GM12878 (cell line): ENCODE data around the gene PTPN18. TPM values are rescaled to one million over a fixed set of nuclear protein-coding genes. Genes with fewer than 3 reads are reported as not detected.

Experiments used
- BHLHE40 ChIP-seq, 2 experiments: fragments of 450-650 bp in 1 of 2; IDR thresholded peaks; 2 replicates each; pipeline ENCODE4 v1.6.1; 2011 to 2017; ENCODE audit warnings: low read depth in 2 of 2, borderline replicate concordance in 1 of 2, improper control_type of control experiment in 1 of 2, low read length in 1 of 2, mild to moderate bottlenecking in 1 of 2
- CEBPB ChIP-seq, 2 experiments: fragments of 150-350 bp in 1 of 2; IDR thresholded peaks; 2 replicates each; pipeline ENCODE4 v1.6.1; 2012 to 2014; ENCODE audit warnings: low read depth in 2 of 2, low read length in 2 of 2, borderline replicate concordance in 1 of 2, inconsistent platforms in 1 of 2
- E2F8 ChIP-seq: fragments of 450-650 bp; IDR thresholded peaks from 2 replicates; pipeline ENCODE4 v1.6.1; 2018; ENCODE audit warnings: mild to moderate bottlenecking, low read depth, moderate library complexity; ENCODE audit not compliant: partially characterized antibody
- GATAD2B ChIP-seq: fragments of 450-650 bp; conservative IDR thresholded peaks from 2 replicates; pipeline ENCODE4 v1.6.1; 2017; ENCODE audit warnings: low read depth, mild to moderate bottlenecking, moderate library complexity
- MYC ChIP-seq: IDR thresholded peaks from 2 replicates; pipeline ENCODE4 v1.6.1; 2011; ENCODE audit warnings: mild to moderate bottlenecking, low read length, moderate library complexity, inconsistent platforms; ENCODE audit not compliant: insufficient read depth, insufficient replicate concordance, insufficient read length, severe bottlenecking
- NR2C2 ChIP-seq: IDR thresholded peaks from 2 replicates; pipeline ENCODE4 v1.6.1; 2011; ENCODE audit warnings: borderline replicate concordance, low read depth; ENCODE audit not compliant: control insufficient read depth, insufficient read length
- RFX5 ChIP-seq: IDR thresholded peaks from 2 replicates; pipeline ENCODE4 v1.6.1; 2011; ENCODE audit warnings: low read depth, low read length, improper control_type of control experiment
- SREBF2 ChIP-seq: IDR thresholded peaks from 2 replicates; pipeline ENCODE4 v1.6.1; 2012; ENCODE audit warnings: mild to moderate bottlenecking, low read length
- SUPT20H ChIP-seq: IDR thresholded peaks from 2 replicates; pipeline ENCODE4 v1.6.1; 2011; ENCODE audit warnings: low read depth, mild to moderate bottlenecking, low read length, moderate library complexity, borderline replicate concordance; ENCODE audit not compliant: control insufficient read depth
- TCF3 ChIP-seq: IDR thresholded peaks from 2 replicates; pipeline ENCODE4 v1.6.1; 2012; ENCODE audit warnings: low read depth, mild to moderate bottlenecking, low read length, borderline replicate concordance; ENCODE audit not compliant: insufficient read depth
- YBX1 ChIP-seq: fragments of 450-650 bp; IDR thresholded peaks from 2 replicates; pipeline ENCODE4 v1.6.1; 2016; ENCODE audit warnings: antibody characterized with exemption
- polyA plus RNA-seq, 11 experiments: library from polyadenylated mRNA; depleted of rRNA in 4 of 11; unstranded in 6 of 11; stranded (reverse) in 5 of 11; fragments of >200 nt; fragmentation: Nextera tagmentation in 4 of 11; fragmentation: Illumina TruSeq in 1 of 11; extraction: Ambion mirVana in 4 of 11; extraction: Trizol in 1 of 11; gene quantifications; 1 replicate in 1 of 11; 2 replicates in 10 of 11; pipeline versions ENCODE4 v1.2.1 to v1.2.3, GENCODE V29; 2011 to 2016; ENCODE audit warnings: inconsistent platforms in 2 of 11, missing spikeins in 2 of 11, low read depth in 1 of 11
- total RNA-seq, 4 experiments: library from RNA; depleted of rRNA in 3 of 4; stranded (reverse); fragments of >200 nt in 3 of 4; fragmentation: Illumina TruSeq in 1 of 4; extraction: Trizol in 1 of 4; gene quantifications; 2 replicates each; pipeline versions ENCODE4 v1.2.1 to v1.2.3, GENCODE V29; 2013 to 2021
- TF ChIP-seq, protein P1 (sequence below): fragments of 450-650 bp; conservative IDR thresholded peaks from 2 replicates; pipeline ENCODE4 v1.6.1; 2017; ENCODE audit warnings: mild to moderate bottlenecking, moderate library complexity
- TF ChIP-seq, protein P2 (sequence below): fragments of 450-650 bp; IDR thresholded peaks from 2 replicates; pipeline ENCODE4 v1.6.1; 2017; ENCODE audit warnings: mild to moderate bottlenecking, moderate library complexity
- TF ChIP-seq, protein P3 (sequence below): fragments of 450-650 bp; formaldehyde crosslinking; IDR thresholded peaks from 2 replicates; pipeline ENCODE4 v1.5.0; 2022; ENCODE audit warnings: mild to moderate bottlenecking, missing genetic modification characterization

PTPN18 gene
- total and polyA plus RNA-seq, 10 of the 15 experiments (the other 5 are each of a cell fraction or from before 2014, with no cell fraction given): 14.8 to 89.9 (median 43.4) TPM

DNA sequence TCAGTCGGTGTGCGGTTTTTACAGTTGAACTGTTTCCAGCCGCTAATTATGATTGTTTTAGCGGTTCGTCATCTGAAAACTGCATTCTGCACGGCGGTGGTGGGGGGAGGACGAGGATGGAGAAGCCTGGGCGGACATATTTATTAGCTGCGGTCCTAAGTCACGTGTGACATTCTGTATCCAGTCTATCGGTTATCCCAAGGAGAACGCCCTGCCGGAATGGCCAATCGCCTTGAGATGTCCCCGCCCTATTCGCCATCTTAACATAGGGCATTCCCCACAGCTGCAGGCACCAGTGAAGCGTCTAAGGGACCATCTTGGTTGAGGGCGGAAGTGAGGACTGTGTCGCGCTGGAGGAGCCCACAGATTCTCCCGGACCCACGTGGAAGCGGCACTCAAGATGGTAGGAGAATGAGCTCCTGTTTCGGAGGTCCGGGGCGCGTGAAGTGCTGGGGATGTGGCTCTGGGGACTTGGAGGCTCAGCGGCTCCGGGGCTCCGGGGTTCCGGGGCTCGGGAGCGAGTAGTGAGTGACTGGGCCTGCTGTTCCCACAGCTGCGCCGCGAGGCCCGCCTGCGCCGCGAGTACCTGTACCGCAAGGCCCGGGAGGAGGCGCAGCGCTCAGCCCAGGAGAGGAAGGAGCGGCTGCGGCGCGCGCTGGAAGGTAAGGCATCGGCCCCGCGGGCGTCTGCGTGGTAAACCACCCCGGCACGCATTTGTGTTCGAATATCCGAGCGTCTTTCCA is 13.2 kb upstream of the PTPN18 start, which contains the start of gene IMP4 (continued):
- no peak for TF ChIP-seq E2F8
- TF ChIP-seq, protein P1, sequence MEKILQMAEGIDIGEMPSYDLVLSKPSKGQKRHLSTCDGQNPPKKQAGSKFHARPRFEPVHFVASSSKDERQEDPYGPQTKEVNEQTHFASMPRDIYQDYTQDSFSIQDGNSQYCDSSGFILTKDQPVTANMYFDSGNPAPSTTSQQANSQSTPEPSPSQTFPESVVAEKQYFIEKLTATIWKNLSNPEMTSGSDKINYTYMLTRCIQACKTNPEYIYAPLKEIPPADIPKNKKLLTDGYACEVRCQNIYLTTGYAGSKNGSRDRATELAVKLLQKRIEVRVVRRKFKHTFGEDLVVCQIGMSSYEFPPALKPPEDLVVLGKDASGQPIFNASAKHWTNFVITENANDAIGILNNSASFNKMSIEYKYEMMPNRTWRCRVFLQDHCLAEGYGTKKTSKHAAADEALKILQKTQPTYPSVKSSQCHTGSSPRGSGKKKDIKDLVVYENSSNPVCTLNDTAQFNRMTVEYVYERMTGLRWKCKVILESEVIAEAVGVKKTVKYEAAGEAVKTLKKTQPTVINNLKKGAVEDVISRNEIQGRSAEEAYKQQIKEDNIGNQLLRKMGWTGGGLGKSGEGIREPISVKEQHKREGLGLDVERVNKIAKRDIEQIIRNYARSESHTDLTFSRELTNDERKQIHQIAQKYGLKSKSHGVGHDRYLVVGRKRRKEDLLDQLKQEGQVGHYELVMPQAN: peak; percentile 98
- no peak for TF ChIP-seq CEBPB (IDR thresholded peaks at IDR 0.05; ENCODE audit: borderline replicate concordance in 1 of 2, low read depth in 2 of 2, low read length in 2 of 2)
- TF ChIP-seq NR2C2: no peak
- TF ChIP-seq GATAD2B: peak; percentile 58; the same call in 1 of the 2 replicates
- TF ChIP-seq YBX1: no peak
- TF ChIP-seq, protein P2, sequence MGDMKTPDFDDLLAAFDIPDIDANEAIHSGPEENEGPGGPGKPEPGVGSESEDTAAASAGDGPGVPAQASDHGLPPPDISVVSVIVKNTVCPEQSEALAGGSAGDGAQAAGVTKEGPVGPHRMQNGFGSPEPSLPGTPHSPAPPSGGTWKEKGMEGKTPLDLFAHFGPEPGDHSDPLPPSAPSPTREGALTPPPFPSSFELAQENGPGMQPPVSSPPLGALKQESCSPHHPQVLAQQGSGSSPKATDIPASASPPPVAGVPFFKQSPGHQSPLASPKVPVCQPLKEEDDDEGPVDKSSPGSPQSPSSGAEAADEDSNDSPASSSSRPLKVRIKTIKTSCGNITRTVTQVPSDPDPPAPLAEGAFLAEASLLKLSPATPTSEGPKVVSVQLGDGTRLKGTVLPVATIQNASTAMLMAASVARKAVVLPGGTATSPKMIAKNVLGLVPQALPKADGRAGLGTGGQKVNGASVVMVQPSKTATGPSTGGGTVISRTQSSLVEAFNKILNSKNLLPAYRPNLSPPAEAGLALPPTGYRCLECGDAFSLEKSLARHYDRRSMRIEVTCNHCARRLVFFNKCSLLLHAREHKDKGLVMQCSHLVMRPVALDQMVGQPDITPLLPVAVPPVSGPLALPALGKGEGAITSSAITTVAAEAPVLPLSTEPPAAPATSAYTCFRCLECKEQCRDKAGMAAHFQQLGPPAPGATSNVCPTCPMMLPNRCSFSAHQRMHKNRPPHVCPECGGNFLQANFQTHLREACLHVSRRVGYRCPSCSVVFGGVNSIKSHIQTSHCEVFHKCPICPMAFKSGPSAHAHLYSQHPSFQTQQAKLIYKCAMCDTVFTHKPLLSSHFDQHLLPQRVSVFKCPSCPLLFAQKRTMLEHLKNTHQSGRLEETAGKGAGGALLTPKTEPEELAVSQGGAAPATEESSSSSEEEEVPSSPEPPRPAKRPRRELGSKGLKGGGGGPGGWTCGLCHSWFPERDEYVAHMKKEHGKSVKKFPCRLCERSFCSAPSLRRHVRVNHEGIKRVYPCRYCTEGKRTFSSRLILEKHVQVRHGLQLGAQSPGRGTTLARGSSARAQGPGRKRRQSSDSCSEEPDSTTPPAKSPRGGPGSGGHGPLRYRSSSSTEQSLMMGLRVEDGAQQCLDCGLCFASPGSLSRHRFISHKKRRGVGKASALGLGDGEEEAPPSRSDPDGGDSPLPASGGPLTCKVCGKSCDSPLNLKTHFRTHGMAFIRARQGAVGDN: no peak
- TF ChIP-seq TCF3: 0 out of 2 replicates have a peak, but pooled peaks have one; percentile 27
- TF ChIP-seq SUPT20H: no peak
- TF ChIP-seq, protein P3, sequence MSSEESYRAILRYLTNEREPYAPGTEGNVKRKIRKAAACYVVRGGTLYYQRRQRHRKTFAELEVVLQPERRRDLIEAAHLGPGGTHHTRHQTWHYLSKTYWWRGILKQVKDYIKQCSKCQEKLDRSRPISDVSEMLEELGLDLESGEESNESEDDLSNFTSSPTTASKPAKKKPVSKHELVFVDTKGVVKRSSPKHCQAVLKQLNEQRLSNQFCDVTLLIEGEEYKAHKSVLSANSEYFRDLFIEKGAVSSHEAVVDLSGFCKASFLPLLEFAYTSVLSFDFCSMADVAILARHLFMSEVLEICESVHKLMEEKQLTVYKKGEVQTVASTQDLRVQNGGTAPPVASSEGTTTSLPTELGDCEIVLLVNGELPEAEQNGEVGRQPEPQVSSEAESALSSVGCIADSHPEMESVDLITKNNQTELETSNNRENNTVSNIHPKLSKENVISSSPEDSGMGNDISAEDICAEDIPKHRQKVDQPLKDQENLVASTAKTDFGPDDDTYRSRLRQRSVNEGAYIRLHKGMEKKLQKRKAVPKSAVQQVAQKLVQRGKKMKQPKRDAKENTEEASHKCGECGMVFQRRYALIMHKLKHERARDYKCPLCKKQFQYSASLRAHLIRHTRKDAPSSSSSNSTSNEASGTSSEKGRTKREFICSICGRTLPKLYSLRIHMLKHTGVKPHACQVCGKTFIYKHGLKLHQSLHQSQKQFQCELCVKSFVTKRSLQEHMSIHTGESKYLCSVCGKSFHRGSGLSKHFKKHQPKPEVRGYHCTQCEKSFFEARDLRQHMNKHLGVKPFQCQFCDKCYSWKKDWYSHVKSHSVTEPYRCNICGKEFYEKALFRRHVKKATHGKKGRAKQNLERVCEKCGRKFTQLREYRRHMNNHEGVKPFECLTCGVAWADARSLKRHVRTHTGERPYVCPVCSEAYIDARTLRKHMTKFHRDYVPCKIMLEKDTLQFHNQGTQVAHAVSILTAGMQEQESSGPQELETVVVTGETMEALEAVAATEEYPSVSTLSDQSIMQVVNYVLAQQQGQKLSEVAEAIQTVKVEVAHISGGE (CRISPR knock-in tag): no peak
- TF ChIP-seq MYC: peak; percentile 93
- TF ChIP-seq BHLHE40 (IDR thresholded peaks at IDR 0.05; ENCODE audit: borderline replicate concordance in 1 of 2, low read depth in 2 of 2, low read length in 1 of 2): peak; percentile 87 to 92
- TF ChIP-seq RFX5: peak; percentile 31; the same call in 1 of the 2 replicates
- TF ChIP-seq SREBF2: no peak
